ENCODE data around the gene ZCWPW1. TPM values are rescaled to one million over a fixed set of nuclear protein-coding genes. Genes with fewer than 3 reads are reported as not detected.
"Not testable (repeated sequence)": the region's sequence is repeated elsewhere in the genome, so short reads cannot be mapped to it uniquely, and the experiment has no call there.

The ZCWPW1 gene
- total and polyA plus RNA-seq, 7 donors, result 3.5 to 13.2 (median 5.5) TPM

- intact Hi-C loops (cut with DNase I), result no loop called here
- Histone ChIP-seq H3K9me3 (no peaks in the 10 kb centered on the region), H3K4me3 (no peak overlapping the region), H3K27ac (no peak overlapping the region), H3K4me1 (peaks cover 4% of the 10 kb centered on the region), H3K36me3 (ENCODE audit: insufficient read depth in 1 of 2, low read depth in 1 of 2) (no peaks in the 10 kb centered on the region), H3K27me3 (ENCODE audit: insufficient read depth in 3 of 3, low read length in 2 of 3) (no peaks in the 10 kb centered on the region)
- 82 to 90% (median 84%) methylated on average over 4 of the region's 4 CpGs for WGBS, 3 donors
- DNase-seq (no peak), ATAC-seq (no peak)
- no peak for TF ChIP-seq CTCF (IDR thresholded peaks at IDR 0.05)
Measured at GRCh38 chr7:100380196-100380595, 48.3 kb downstream of the ZCWPW1 start.

- H3K36me3 ChIP-seq (ENCODE audit: insufficient read depth in 1 of 2, low read depth in 1 of 2), result no peaks in the 10 kb centered on the region
- 87 to 90% (median 88%) methylated on average over 4 of the region's 4 CpGs for WGBS, 3 donors
- H3K27me3 ChIP-seq (ENCODE audit: insufficient read depth in 3 of 3, low read length in 2 of 3), result no peaks in the 10 kb centered on the region
- ATAC-seq (no peak), DNase-seq (no peak)
- H3K27ac ChIP-seq, result no peak overlapping the region
- no peak for TF ChIP-seq CTCF (IDR thresholded peaks at IDR 0.05)
- H3K4me3 ChIP-seq, result no peak overlapping the region
- no peaks in the 10 kb centered on the region for H3K4me1 ChIP-seq
- no peaks in the 10 kb centered on the region for H3K9me3 ChIP-seq
- intact Hi-C loops (cut with DNase I), result no loop called here
Measured at GRCh38 chr7:100378114-100378755, 50.3 kb downstream of the ZCWPW1 start.

- WGBS, 3 donors, result 92 to 99% (median 94%) methylated on average over 3 of the region's 3 CpGs
- TF ChIP-seq CTCF (IDR thresholded peaks at IDR 0.05), result no peak
- Histone ChIP-seq H3K36me3 (ENCODE audit: insufficient read depth in 1 of 2, low read depth in 1 of 2) (no peaks in the 10 kb centered on the region), H3K4me3 (no peak overlapping the region), H3K9me3 (no peaks in the 10 kb centered on the region), H3K27ac (no peak overlapping the region), H3K27me3 (ENCODE audit: insufficient read depth in 3 of 3, low read length in 2 of 3) (no peaks in the 10 kb centered on the region), H3K4me1 (no peaks in the 10 kb centered on the region)
- no peak for DNase-seq
- intact Hi-C loops (cut with DNase I), result no loop called here
- ATAC-seq, result no peak
Measured at GRCh38 chr7:100376066-100376465, 52.4 kb downstream of the ZCWPW1 start.

GRCh38 chr7:100374601-100375000, 53.9 kb downstream of the ZCWPW1 start:
- DNase-seq, result peak in 1 of 2 donors; percentile 20
- TF ChIP-seq CTCF (IDR thresholded peaks at IDR 0.05), result no peak
- ATAC-seq, result no peak
- Histone ChIP-seq H3K27ac (no peak overlapping the region), H3K4me3 (no peak overlapping the region), H3K4me1 (no peaks in the 10 kb centered on the region), H3K36me3 (ENCODE audit: insufficient read depth in 1 of 2, low read depth in 1 of 2) (peaks cover 0 to under 1% of the 10 kb centered on the region in 2 donors), H3K27me3 (ENCODE audit: insufficient read depth in 3 of 3, low read length in 2 of 3) (no peaks in the 10 kb centered on the region), H3K9me3 (no peaks in the 10 kb centered on the region)
- intact Hi-C loops (cut with DNase I), result no loop called here
- WGBS, 3 donors, result 81 to 85% (median 83%) methylated on average over 5 of the region's 5 CpGs

GRCh38 chr7:100373870-100374598, 54.5 kb downstream of the ZCWPW1 start:
- ATAC-seq (peak in 1 of 4 donors; percentile 22), DNase-seq (peak in 1 of 2 donors; percentile 39)
- H3K4me1 ChIP-seq; H3K9me3 ChIP-seq; H3K4me3 ChIP-seq; H3K36me3 ChIP-seq (ENCODE audit: insufficient read depth in 1 of 2, low read depth in 1 of 2); H3K27ac ChIP-seq; intact Hi-C loops (cut with DNase I); H3K27me3 ChIP-seq (ENCODE audit: insufficient read depth in 3 of 3, low read length in 2 of 3): not testable (repeated sequence)
- WGBS, 3 donors, result 70 to 74% (median 74%) methylated on average over 15 of the region's 15 CpGs
